AG10803 (cell line): ENCODE results near the gene CNDP1.
A peak's percentile ranks its signal among the peaks of the same experiment; 100 is the strongest.

Experiments
- DNase-seq: peaks from one replicate; pipeline ENCODE4 v3.0.0; 2010; ENCODE audit warnings: low read depth
- H3K4me3 ChIP-seq: 2 replicates; pipeline ENCODE4 v1.5.1; 2011; ENCODE audit warnings: mild to moderate bottlenecking, low read length, control low read depth
- CTCF ChIP-seq: conservative IDR thresholded peaks from 2 replicates; pipeline ENCODE4 v1.5.1; 2011; ENCODE audit warnings: mild to moderate bottlenecking, low read length, control low read depth, inconsistent platforms

Gene CNDP1

GRCh38 chr18:74530584-74530862 is 3.8 kb upstream of the CNDP1 start:
- H3K4me3 ChIP-seq, result no peak overlapping the region
- no peak for DNase-seq
- TF ChIP-seq CTCF, result no peak

GRCh38 chr18:74531043-74531442 is 3.3 kb upstream of the CNDP1 start:
- no peak for DNase-seq
- H3K4me3 ChIP-seq, result no peak overlapping the region
- TF ChIP-seq CTCF, result no peak

GRCh38 chr18:74532511-74533025 is 1.7 kb upstream of the CNDP1 start:
- no peak for TF ChIP-seq CTCF
- H3K4me3 ChIP-seq, result no peak overlapping the region
- DNase-seq, result no peak

- TF ChIP-seq CTCF, result no peak
- no peak for DNase-seq
Measured at GRCh38 chr18:74533666-74534065, 634 bp upstream of the CNDP1 start.

GRCh38 chr18:74534981-74535649 is 815 bp downstream of the CNDP1 start:
- no peak overlapping the region for H3K4me3 ChIP-seq
- no peak for TF ChIP-seq CTCF
- no peak for DNase-seq

More at GRCh38 chr18:74533666-74534065, 634 bp upstream of the CNDP1 start:
- no peak overlapping the region for H3K4me3 ChIP-seq

- no peak for TF ChIP-seq CTCF
- DNase-seq, result no peak
- no peak overlapping the region for H3K4me3 ChIP-seq
Measured at GRCh38 chr18:74539289-74539688, 5.0 kb downstream of the CNDP1 start.

GRCh38 chr18:74540652-74541421 is 6.5 kb downstream of the CNDP1 start:
- no peak for TF ChIP-seq CTCF
- H3K4me3 ChIP-seq, result no peak overlapping the region
- DNase-seq, result peak; percentile 11
